GM23248 (cell line): Measurements from ENCODE around the gene LMO7.

Experiments used
- EZH2 ChIP-seq: fragments of 200-600 bp; sonication (generic); IDR thresholded peaks from 2 replicates; pipeline ENCODE4 v1.6.1; 2018; ENCODE audit warnings: antibody characterized with exemption, mild to moderate bottlenecking; ENCODE audit not compliant: insufficient read depth, poor library complexity, severe bottlenecking
- EZH2phosphoT487 ChIP-seq: fragments of 200-600 bp; sonication (generic); IDR thresholded peaks from 2 replicates; pipeline ENCODE4 v1.6.1; 2018; ENCODE audit warnings: antibody characterized with exemption, moderate library complexity, mild to moderate bottlenecking, low read depth; ENCODE audit not compliant: insufficient read depth

GRCh38 chr13:75855847-75856246, 219.7 kb downstream of the LMO7 start:
- TF ChIP-seq EZH2phosphoT487, result no peak
- no peak for TF ChIP-seq EZH2
